Measurements from ENCODE around the gene SLC51A. TPM values are rescaled to one million over a fixed set of nuclear protein-coding genes. Genes with fewer than 3 reads are reported as not detected.

The SLC51A gene
- total and polyA plus RNA-seq, 2 of the 8 experiments (the other 6 are each of a cell fraction or from before 2014, with no cell fraction given) = 6.3 to 9.8 TPM

GRCh38 chr3:196192036-196192523, 24.3 kb upstream of the SLC51A start:
- no peak for DNase-seq (ENCODE audit: low read depth in 1 of 2, low spot score in 2 of 2)
- H3K36me3 ChIP-seq (ENCODE audit: control insufficient read depth in 2 of 4, insufficient read depth in 4 of 4, low read length in 3 of 4) = no peaks in the 10 kb centered on the region

More at GRCh38 chr3:196192036-196192523, 24.3 kb upstream of the SLC51A start:
- Histone ChIP-seq H2BK5ac (ENCODE audit: low read depth, low read length) (0 out of 2 replicates have a peak overlapping the region, but pooled peaks have one; percentile 86), H3K79me2 (ENCODE audit: control insufficient read depth in 1 of 2, insufficient read depth in 2 of 2, low read length in 2 of 2) (no peaks in the 10 kb centered on the region), H3K4me1 (replicated peaks in 1 of 4; ENCODE audit: control insufficient read depth in 3 of 4, insufficient read depth in 4 of 4, low read length in 3 of 4) (peaks cover 0 to 9% (median 3%) of the 10 kb centered on the region in 4 experiments; a peak in 5 of 7 replicates), H3K27ac (ENCODE audit: low read depth, low read length) (no peak overlapping the region), H4K20me1 (replicated peaks in 1 of 2; ENCODE audit: control insufficient read depth in 1 of 2, insufficient read depth in 2 of 2, low read length in 2 of 2) (peaks cover 0 to 2% of the 10 kb centered on the region in 2 experiments), H3K56ac (replicated peaks; ENCODE audit: insufficient read length, low read depth, low read length) (no peak overlapping the region), H2BK20ac (ENCODE audit: low read length) (no peak overlapping the region), H4K91ac (replicated peaks; ENCODE audit: insufficient read length, low read length) (no peak overlapping the region), H2AK5ac (ENCODE audit: low read depth, low read length) (no peak overlapping the region), H3K18ac (ENCODE audit: extremely low read depth, low read length) (no peak overlapping the region; the same call in 1 of the 2 replicates), H2BK120ac (replicated peaks; ENCODE audit: low read depth, low read length) (no peak overlapping the region), H3K4ac (replicated peaks; ENCODE audit: insufficient read length, low read depth, low read length) (no peak overlapping the region), H3K27me3 (replicated peaks in 1 of 4; ENCODE audit: control insufficient read depth in 3 of 4, extremely low read depth in 1 of 4, insufficient read depth in 3 of 4, low read length in 3 of 4) (no peaks in the 10 kb centered on the region), H3K9ac (replicated peaks in 1 of 4; ENCODE audit: extremely low read depth in 1 of 4, low read depth in 3 of 4, low read length in 3 of 4) (no peak overlapping the region), H4K8ac (ENCODE audit: extremely low read depth, insufficient read depth, low read length) (no peak overlapping the region; the same call in 1 of the 2 replicates), H2BK15ac (ENCODE audit: low read length) (0 out of 2 replicates have a peak overlapping the region, but pooled peaks have one; percentile 61), H4K5ac (ENCODE audit: insufficient read length, low read depth, low read length) (no peak overlapping the region), H3K4me3 (ENCODE audit: extremely low read depth in 1 of 4, insufficient read depth in 2 of 4, low read depth in 3 of 4, low read length in 4 of 4) (no peak overlapping the region), H3K23ac (ENCODE audit: insufficient read length) (no peak overlapping the region), H3K23me2 (ENCODE audit: low read depth, low read length) (no peaks in the 10 kb centered on the region), H2BK12ac (ENCODE audit: low read depth, low read length) (0 out of 2 replicates have a peak overlapping the region, but pooled peaks have one; percentile 68), H2AFZ (ENCODE audit: low read length) (no peak overlapping the region), H3K9me3 (ENCODE audit: insufficient read depth in 2 of 2, low read depth in 1 of 2, low read length in 1 of 2) (no peaks in the 10 kb centered on the region), H3K79me1 (ENCODE audit: low read depth, low read length) (no peaks in the 10 kb centered on the region), H3K4me2 (ENCODE audit: insufficient read depth in 1 of 2, low read depth in 2 of 2, low read length in 2 of 2) (no peak overlapping the region), H3K14ac (ENCODE audit: insufficient read length) (no peak overlapping the region)
- 81% methylated on average over 11 of the region's 11 CpGs; no CpG with 5 or more reads in 1 of the 2 experiments for whole genome bisulfite sequencing, 2 experiments (ENCODE audit: extremely low coverage in 1 of 2, insufficient coverage in 1 of 2, insufficient read length in 1 of 2, insufficient replicate concordance in 2 of 2, low coverage in 1 of 2, low lambda C conversion rate in 2 of 2, missing lambda C conversion rate in 1 of 2)
- CTCF ChIA-PET (ENCODE audit: partially characterized antibody) = interaction anchor here (1.1 to 11.5 kb wide), 7 partner anchors 14 to 170 kb away, joined by 3 to 299 read pairs (median 4); no protein-coding TSS in a partner anchor
- no peak for TF ChIP-seq BRCA1 (IDR thresholded peaks at IDR 0.05; ENCODE audit: low read depth, low read length)
- no peak for TF ChIP-seq TCF12 (IDR thresholded peaks at IDR 0.05; ENCODE audit: low read depth, low read length)
- no peak for TF ChIP-seq ATF2 (IDR thresholded peaks at IDR 0.05; ENCODE audit: low read length)
- no peak for TF ChIP-seq JUND (IDR thresholded peaks at IDR 0.05; ENCODE audit: low read length)
- TF ChIP-seq TAF7 (optimal IDR thresholded peaks at IDR 0.05; ENCODE audit: borderline replicate concordance, low read depth, low read length) = no peak
- no peak for TF ChIP-seq CTBP2 (IDR thresholded peaks at IDR 0.05; ENCODE audit: borderline replicate concordance, insufficient read depth, insufficient read length, low read length)
- TF ChIP-seq RAD21 (IDR thresholded peaks at IDR 0.05 in 1 of 2, conservative IDR thresholded peaks at IDR 0.05 in 1 of 2; ENCODE audit: low read depth in 2 of 2, low read length in 2 of 2) = peak; percentile 23 to 44; a peak in 2 of 4 replicates
- TF ChIP-seq USF2 (IDR thresholded peaks at IDR 0.05; ENCODE audit: low read length) = no peak
- FAIRE-seq = no peak
- POLR2A ChIA-PET (ENCODE audit: partially characterized antibody) = interaction anchor here (1.0 to 1.2 kb wide), 2 partner anchors 111 to 128 kb away, joined by 3 to 11 read pairs; partner anchors contain the start of gene TFRC
